ENCODE results near the gene SCN4A. TPM values are rescaled to one million over a fixed set of nuclear protein-coding genes. Genes with fewer than 3 reads are reported as not detected.
A peak's percentile ranks its signal among the peaks of the same experiment; 100 is the strongest.
"Not testable (repeated sequence)": the region's sequence is repeated elsewhere in the genome, so short reads cannot be mapped to it uniquely, and the experiment has no call there.

Gene SCN4A
- under 1 TPM; 0.01 to 0.08 TPM for polyA plus RNA-seq

GRCh38 chr17:63972796-63973195 lies at the start of gene SCN4A:
SCN4A (minus strand) TSS chr17:63972918; CDS start chr17:63972841, 77 bp downstream.
- H3K4me3 ChIP-seq (ENCODE audit: low read depth in 1 of 2, low read length in 2 of 2): no peak within 1 kb of the TSS
- H3K27me3 ChIP-seq (ENCODE audit: control insufficient read depth in 1 of 2, insufficient read depth in 2 of 2, low read length in 2 of 2): no peaks in the 10 kb centered on the region
- H3K4me1 ChIP-seq (ENCODE audit: control insufficient read depth in 2 of 2, insufficient read depth in 2 of 2, low read length in 1 of 2): peaks cover 0 to 8% of the 10 kb centered on the region in 2 donors
- no peaks in the 10 kb centered on the region for H3K9me3 ChIP-seq (ENCODE audit: control insufficient read depth in 2 of 2, insufficient read depth in 1 of 2, low read depth in 1 of 2, low read length in 1 of 2)
- no peak within 1 kb of the TSS for H3K27ac ChIP-seq (ENCODE audit: low read depth in 2 of 2, low read length in 1 of 2)
- WGBS, 2 donors: 96% methylated on average over 13 to 14 of the region's 14 CpGs
- H3K36me3 ChIP-seq (ENCODE audit: control insufficient read depth in 2 of 2, insufficient read depth in 2 of 2, low read length in 1 of 2): no peaks in the 10 kb centered on the region

DNA sequence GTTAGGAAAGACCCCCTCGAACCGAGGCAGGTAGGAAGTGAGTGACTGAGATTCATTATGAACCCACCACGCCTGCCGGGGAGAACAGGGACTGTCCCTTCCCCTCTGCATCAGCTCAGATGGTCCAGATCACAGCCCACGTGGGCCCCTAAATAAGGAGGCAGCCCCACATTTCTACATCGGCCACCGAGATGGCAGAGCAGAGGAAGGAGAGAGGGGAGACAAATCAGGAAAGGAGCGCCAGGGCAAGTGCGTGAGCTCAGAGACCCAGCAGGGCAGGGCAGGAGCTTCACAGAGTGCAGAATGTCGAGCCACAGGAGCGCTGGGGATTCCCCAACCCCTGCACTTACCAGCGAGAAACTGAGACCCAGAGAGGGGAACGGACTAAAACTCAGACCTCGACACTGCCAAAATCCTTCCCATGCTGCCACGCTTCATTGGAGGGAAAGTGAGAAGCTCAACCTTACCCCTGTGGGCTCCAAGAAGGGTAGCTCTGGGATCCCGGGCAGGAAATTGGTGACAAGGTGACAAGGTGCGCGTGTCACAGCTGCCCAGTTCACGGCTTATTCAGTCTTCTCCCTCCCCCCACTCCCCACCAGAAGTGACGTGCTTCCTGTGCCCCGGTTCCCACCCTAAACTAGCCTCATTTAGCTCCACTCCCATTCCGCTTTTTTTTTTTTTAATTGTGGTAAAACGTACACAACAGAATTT lies 47.5 kb upstream of the SCN4A start, which contains the start of gene ICAM2:
Gene ICAM2, minus strand, starts transcription at position 578 of the 711 bp plus-strand sequence. CDS start 13,942 bp downstream, outside the sequence.
- H3K36me3 ChIP-seq (ENCODE audit: control insufficient read depth in 2 of 2, insufficient read depth in 2 of 2, low read length in 1 of 2): no peaks in the 10 kb centered on the region
- no peaks in the 10 kb centered on the region for H3K9me3 ChIP-seq (ENCODE audit: control insufficient read depth in 2 of 2, insufficient read depth in 1 of 2, low read depth in 1 of 2, low read length in 1 of 2)
- H3K4me1 ChIP-seq (ENCODE audit: control insufficient read depth in 2 of 2, insufficient read depth in 2 of 2, low read length in 1 of 2): no peaks in the 10 kb centered on the region
- 17 to 20% methylated on average over 23 of the region's 23 CpGs for WGBS, 2 donors
- peak within 1 kb of the TSS; percentile 8 to 37 for H3K4me3 ChIP-seq (ENCODE audit: low read depth in 1 of 2, low read length in 2 of 2)
- H3K27ac ChIP-seq (ENCODE audit: low read depth in 2 of 2, low read length in 1 of 2): peak within 1 kb of the TSS; percentile 69 to 70
- no peaks in the 10 kb centered on the region for H3K27me3 ChIP-seq (ENCODE audit: control insufficient read depth in 1 of 2, insufficient read depth in 2 of 2, low read length in 2 of 2)

- not testable (repeated sequence) for H3K4me3 ChIP-seq (ENCODE audit: low read depth in 1 of 2, low read length in 2 of 2); H3K4me1 ChIP-seq (ENCODE audit: control insufficient read depth in 2 of 2, insufficient read depth in 2 of 2, low read length in 1 of 2); H3K27me3 ChIP-seq (ENCODE audit: control insufficient read depth in 1 of 2, insufficient read depth in 2 of 2, low read length in 2 of 2); H3K36me3 ChIP-seq (ENCODE audit: control insufficient read depth in 2 of 2, insufficient read depth in 2 of 2, low read length in 1 of 2); H3K9me3 ChIP-seq (ENCODE audit: control insufficient read depth in 2 of 2, insufficient read depth in 1 of 2, low read depth in 1 of 2, low read length in 1 of 2)
- peak overlapping the region in 1 of 2 donors; percentile 69 for H3K27ac ChIP-seq (ENCODE audit: low read depth in 2 of 2, low read length in 1 of 2)
- 74 to 77% methylated on average over 9 of the region's 9 CpGs for WGBS, 2 donors
These were observed 46.8 kb upstream of the SCN4A start for GRCh38 chr17:64019551-64019961.

- Histone ChIP-seq H3K4me3 (ENCODE audit: low read depth in 1 of 2, low read length in 2 of 2) (no peak overlapping the region), H3K9me3 (ENCODE audit: control insufficient read depth in 2 of 2, insufficient read depth in 1 of 2, low read depth in 1 of 2, low read length in 1 of 2) (no peaks in the 10 kb centered on the region), H3K36me3 (ENCODE audit: control insufficient read depth in 2 of 2, insufficient read depth in 2 of 2, low read length in 1 of 2) (no peaks in the 10 kb centered on the region), H3K27ac (ENCODE audit: low read depth in 2 of 2, low read length in 1 of 2) (no peak overlapping the region), H3K27me3 (ENCODE audit: control insufficient read depth in 1 of 2, insufficient read depth in 2 of 2, low read length in 2 of 2) (no peaks in the 10 kb centered on the region), H3K4me1 (ENCODE audit: control insufficient read depth in 2 of 2, insufficient read depth in 2 of 2, low read length in 1 of 2) (no peaks in the 10 kb centered on the region)
- 72 to 75% methylated on average over 2 of the region's 2 CpGs for WGBS, 2 donors
These were observed 44.8 kb upstream of the SCN4A start for GRCh38 chr17:64017381-64017980.

GRCh38 chr17:64016974-64017373 lies 44.3 kb upstream of the SCN4A start:
- Histone ChIP-seq H3K4me1 (ENCODE audit: control insufficient read depth in 2 of 2, insufficient read depth in 2 of 2, low read length in 1 of 2) (no peaks in the 10 kb centered on the region), H3K36me3 (ENCODE audit: control insufficient read depth in 2 of 2, insufficient read depth in 2 of 2, low read length in 1 of 2) (no peaks in the 10 kb centered on the region), H3K4me3 (ENCODE audit: low read depth in 1 of 2, low read length in 2 of 2) (no peak overlapping the region), H3K27me3 (ENCODE audit: control insufficient read depth in 1 of 2, insufficient read depth in 2 of 2, low read length in 2 of 2) (no peaks in the 10 kb centered on the region), H3K9me3 (ENCODE audit: control insufficient read depth in 2 of 2, insufficient read depth in 1 of 2, low read depth in 1 of 2, low read length in 1 of 2) (no peaks in the 10 kb centered on the region), H3K27ac (ENCODE audit: low read depth in 2 of 2, low read length in 1 of 2) (no peak overlapping the region)
- 77 to 82% methylated on average over 3 of the region's 3 CpGs for WGBS, 2 donors

DNA sequence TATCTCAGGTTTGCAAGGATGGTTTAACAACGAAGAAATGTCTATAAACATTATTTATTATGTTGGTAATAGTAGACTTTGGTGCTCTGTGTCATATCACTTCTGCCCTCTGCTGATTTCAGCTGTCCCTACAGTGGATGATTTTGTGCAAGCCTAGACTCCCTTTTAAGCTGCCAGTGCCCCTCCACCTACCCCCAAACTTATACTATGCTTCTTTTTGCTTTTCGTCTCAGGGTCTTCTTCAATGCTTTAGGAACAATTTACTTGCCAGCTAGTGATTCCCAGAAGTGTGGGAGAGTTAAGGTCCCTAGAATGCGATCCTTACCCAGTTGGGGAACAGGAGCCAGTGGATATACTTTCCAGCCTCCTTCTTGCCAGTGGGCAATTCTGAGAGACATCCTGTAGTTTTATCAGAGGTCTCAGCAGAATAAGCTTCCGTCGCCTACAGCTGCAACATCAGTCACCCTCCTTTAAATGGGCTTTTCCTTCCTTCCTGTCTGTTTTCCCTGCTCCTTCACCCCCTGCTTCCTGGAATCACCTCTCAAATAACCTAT lies 43.6 kb upstream of the SCN4A start:
- Histone ChIP-seq H3K4me3 (ENCODE audit: low read depth in 1 of 2, low read length in 2 of 2) (no peak overlapping the region), H3K27ac (ENCODE audit: low read depth in 2 of 2, low read length in 1 of 2) (peak overlapping the region in 1 of 2 donors; percentile 17)
- 58 to 61% methylated on average over 5 of the region's 5 CpGs for WGBS, 2 donors

GRCh38 chr17:64015447-64015846 lies 42.7 kb upstream of the SCN4A start:
- no peaks in the 10 kb centered on the region for H3K4me1 ChIP-seq (ENCODE audit: control insufficient read depth in 2 of 2, insufficient read depth in 2 of 2, low read length in 1 of 2)
- WGBS, 2 donors: 93 to 95% methylated on average over 6 of the region's 6 CpGs
- no peaks in the 10 kb centered on the region for H3K36me3 ChIP-seq (ENCODE audit: control insufficient read depth in 2 of 2, insufficient read depth in 2 of 2, low read length in 1 of 2)
- H3K9me3 ChIP-seq (ENCODE audit: control insufficient read depth in 2 of 2, insufficient read depth in 1 of 2, low read depth in 1 of 2, low read length in 1 of 2): no peaks in the 10 kb centered on the region
- H3K27ac ChIP-seq (ENCODE audit: low read depth in 2 of 2, low read length in 1 of 2): no peak overlapping the region
- no peak overlapping the region for H3K4me3 ChIP-seq (ENCODE audit: low read depth in 1 of 2, low read length in 2 of 2)
- H3K27me3 ChIP-seq (ENCODE audit: control insufficient read depth in 1 of 2, insufficient read depth in 2 of 2, low read length in 2 of 2): no peaks in the 10 kb centered on the region

More for the DNA sequence above, 43.6 kb upstream of the SCN4A start:
- no peaks in the 10 kb centered on the region for H3K9me3 ChIP-seq (ENCODE audit: control insufficient read depth in 2 of 2, insufficient read depth in 1 of 2, low read depth in 1 of 2, low read length in 1 of 2)
- H3K36me3 ChIP-seq (ENCODE audit: control insufficient read depth in 2 of 2, insufficient read depth in 2 of 2, low read length in 1 of 2): no peaks in the 10 kb centered on the region
- H3K4me1 ChIP-seq (ENCODE audit: control insufficient read depth in 2 of 2, insufficient read depth in 2 of 2, low read length in 1 of 2): no peaks in the 10 kb centered on the region
- H3K27me3 ChIP-seq (ENCODE audit: control insufficient read depth in 1 of 2, insufficient read depth in 2 of 2, low read length in 2 of 2): no peaks in the 10 kb centered on the region

DNA sequence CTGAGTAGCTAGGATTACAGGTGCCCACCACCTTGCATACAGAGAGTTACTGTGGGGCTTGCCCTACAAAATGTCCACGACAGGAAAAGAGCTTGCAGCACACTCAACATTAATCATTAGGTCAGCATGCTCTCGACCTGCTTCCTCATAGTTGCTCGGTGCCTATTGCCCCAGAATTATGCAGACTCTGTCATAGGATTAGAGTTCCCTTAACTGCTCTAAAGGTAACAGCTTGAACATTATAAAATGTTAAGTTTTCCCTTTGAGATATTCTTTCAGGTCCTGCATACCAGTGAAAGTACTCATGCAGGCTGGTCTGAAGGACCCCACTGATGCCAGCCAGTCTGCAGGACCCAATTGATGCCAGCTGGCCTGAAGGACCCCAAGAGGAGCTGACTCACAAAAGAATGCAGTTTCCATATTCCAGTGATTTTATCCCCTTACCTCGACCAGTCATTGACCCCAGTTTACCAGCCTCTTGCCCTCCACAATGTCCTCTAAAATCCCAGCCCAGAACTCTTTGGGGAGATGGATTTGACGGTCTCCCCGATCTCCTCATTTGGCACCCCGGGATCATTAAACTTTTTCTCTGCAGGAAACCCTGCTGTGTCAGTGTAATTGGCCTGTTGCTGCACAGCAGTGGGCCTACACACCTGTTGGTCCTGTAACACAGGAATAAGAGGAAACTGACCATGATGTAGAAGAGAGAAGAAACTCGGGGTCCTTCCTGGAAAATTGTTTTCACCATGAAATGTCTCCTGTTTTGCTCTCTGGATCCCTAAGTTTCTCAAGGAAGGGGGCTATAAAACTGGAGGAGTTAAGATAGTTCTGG lies 37.1 kb upstream of the SCN4A start:
- no peaks in the 10 kb centered on the region for H3K27me3 ChIP-seq (ENCODE audit: control insufficient read depth in 1 of 2, insufficient read depth in 2 of 2, low read length in 2 of 2)
- no peak overlapping the region for H3K4me3 ChIP-seq (ENCODE audit: low read depth in 1 of 2, low read length in 2 of 2)
- H3K9me3 ChIP-seq (ENCODE audit: control insufficient read depth in 2 of 2, insufficient read depth in 1 of 2, low read depth in 1 of 2, low read length in 1 of 2): no peaks in the 10 kb centered on the region
- peaks cover 0 to 5% of the 10 kb centered on the region in 2 donors for H3K4me1 ChIP-seq (ENCODE audit: control insufficient read depth in 2 of 2, insufficient read depth in 2 of 2, low read length in 1 of 2)
- H3K27ac ChIP-seq (ENCODE audit: low read depth in 2 of 2, low read length in 1 of 2): no peak overlapping the region
- WGBS, 2 donors: 67 to 69% methylated on average over 8 of the region's 8 CpGs
- no peaks in the 10 kb centered on the region for H3K36me3 ChIP-seq (ENCODE audit: control insufficient read depth in 2 of 2, insufficient read depth in 2 of 2, low read length in 1 of 2)

- Histone ChIP-seq H3K27me3 (ENCODE audit: control insufficient read depth in 1 of 2, insufficient read depth in 2 of 2, low read length in 2 of 2) (no peaks in the 10 kb centered on the region), H3K4me1 (ENCODE audit: control insufficient read depth in 2 of 2, insufficient read depth in 2 of 2, low read length in 1 of 2) (peaks cover 0 to 5% of the 10 kb centered on the region in 2 donors), H3K9me3 (ENCODE audit: control insufficient read depth in 2 of 2, insufficient read depth in 1 of 2, low read depth in 1 of 2, low read length in 1 of 2) (no peaks in the 10 kb centered on the region), H3K36me3 (ENCODE audit: control insufficient read depth in 2 of 2, insufficient read depth in 2 of 2, low read length in 1 of 2) (no peaks in the 10 kb centered on the region), H3K27ac (ENCODE audit: low read depth in 2 of 2, low read length in 1 of 2) (no peak overlapping the region), H3K4me3 (ENCODE audit: low read depth in 1 of 2, low read length in 2 of 2) (no peak overlapping the region)
- WGBS, 2 donors: 69 to 70% methylated on average over 4 of the region's 4 CpGs
These were observed 36.1 kb upstream of the SCN4A start for GRCh38 chr17:64008830-64009229.

All from esophagus (tissue), 2 donors.